WTC11 (cell line): ENCODE data around the gene SUMF1. TPM values are rescaled to one million over a fixed set of nuclear protein-coding genes. Genes with fewer than 3 reads are reported as not detected.

Experiments used
- ATAC-seq: fragments of 200-7000 bp; cut with Tn5 transposase; 2 replicates; pipeline ENCODE4 v1.10.0; 2021; ENCODE audit warnings: mild to moderate bottlenecking, moderate library complexity
- CTCF ChIA-PET: fragments of 300-600 bp; sonication (Branson Sonifier 250); formaldehyde crosslinking; loops from one replicate; lab custom pipeline; 2021; ENCODE audit warnings: antibody characterized with exemption; lab: Charles Lee
- POLR2A ChIA-PET: fragments of 350-600 bp; sonication (Branson Sonifier 250); formaldehyde crosslinking; loops from one replicate; lab custom pipeline; 2021; ENCODE audit warnings: antibody characterized with exemption; lab: Charles Lee
- DNase-seq: peaks from one replicate; pipeline ENCODE4 v3.0.0; 2021; ENCODE audit warnings: low spot score
- H3K27ac Mint-ChIP-seq: 2 replicates; pipeline ENCODE4 v1.8.0; 2021; ENCODE audit warnings: mixed read lengths
- H3K27me3 Mint-ChIP-seq: 2 replicates; pipeline ENCODE4 v1.8.0; 2021; ENCODE audit warnings: low read depth, mild to moderate bottlenecking, moderate library complexity, mixed read lengths
- H3K36me3 Mint-ChIP-seq: 2 replicates; pipeline ENCODE4 v1.8.0; 2021; ENCODE audit warnings: mixed read lengths
- H3K4me1 Mint-ChIP-seq: 2 replicates; pipeline ENCODE4 v1.8.0; 2022; ENCODE audit warnings: mixed read lengths
- H3K4me3 Mint-ChIP-seq: 2 replicates; pipeline ENCODE4 v1.8.0; 2021; ENCODE audit warnings: mild to moderate bottlenecking, moderate library complexity, mixed read lengths
- H3K9me3 Mint-ChIP-seq: 2 replicates; pipeline ENCODE4 v1.8.0; 2021; ENCODE audit warnings: mixed read lengths
- AR ChIP-seq: fragments of 250-450 bp; sonication (Bioruptor Pico); IDR thresholded peaks from 2 replicates; pipeline ENCODE4 v1.9.0; 2021; ENCODE audit warnings: mild to moderate bottlenecking
- ARID4B ChIP-seq: sonication (generic); formaldehyde crosslinking; IDR thresholded peaks from 2 replicates; pipeline ENCODE4 v1.8.0; 2023; ENCODE audit warnings: missing genetic modification reagents, mild to moderate bottlenecking, borderline replicate concordance
- ATF6 ChIP-seq: sonication (generic); formaldehyde crosslinking; IDR thresholded peaks from 2 replicates; pipeline ENCODE4 v1.8.1; 2023; ENCODE audit warnings: mild to moderate bottlenecking, missing genetic modification reagents
- CDX4 ChIP-seq: fragments of 250-450 bp; sonication (Bioruptor Pico); IDR thresholded peaks from 2 replicates; pipeline ENCODE4 v1.9.0; 2021; ENCODE audit warnings: moderate library complexity, mild to moderate bottlenecking, inconsistent platforms, borderline replicate concordance
- CREB1 ChIP-seq: sonication (generic); formaldehyde crosslinking; IDR thresholded peaks from 2 replicates; pipeline ENCODE4 v1.8.0; 2023; ENCODE audit warnings: mild to moderate bottlenecking, missing genetic modification reagents
- ERG ChIP-seq: fragments of 250-450 bp; sonication (Bioruptor Pico); IDR thresholded peaks from 2 replicates; pipeline ENCODE4 v1.8.0; 2021; ENCODE audit warnings: mild to moderate bottlenecking
- ETV6 ChIP-seq: sonication (generic); formaldehyde crosslinking; IDR thresholded peaks from 2 replicates; pipeline ENCODE4 v1.8.1; 2022; ENCODE audit warnings: mild to moderate bottlenecking, missing genetic modification reagents
- MAX ChIP-seq: sonication (generic); formaldehyde crosslinking; IDR thresholded peaks from 2 replicates; pipeline ENCODE4 v1.8.0; 2022; ENCODE audit warnings: mild to moderate bottlenecking, missing genetic modification reagents
- MXD4 ChIP-seq: fragments of 250-450 bp; sonication (Bioruptor Pico); IDR thresholded peaks from 2 replicates; pipeline ENCODE4 v1.8.0; 2021; ENCODE audit warnings: mild to moderate bottlenecking, moderate library complexity, borderline replicate concordance
- NFYB ChIP-seq: sonication (generic); formaldehyde crosslinking; conservative IDR thresholded peaks from 2 replicates; pipeline ENCODE4 v1.8.0; 2022; ENCODE audit warnings: low read depth, missing genetic modification reagents
- NR1H2 ChIP-seq: sonication (generic); formaldehyde crosslinking; IDR thresholded peaks from 2 replicates; pipeline ENCODE4 v1.9.0; 2021; ENCODE audit warnings: mild to moderate bottlenecking, moderate library complexity, missing genetic modification reagents
- RELA ChIP-seq: sonication (generic); formaldehyde crosslinking; IDR thresholded peaks from 2 replicates; pipeline ENCODE4 v1.8.1; 2022; ENCODE audit warnings: missing genetic modification reagents, mild to moderate bottlenecking, borderline replicate concordance
- SMAD4 ChIP-seq: sonication (generic); formaldehyde crosslinking; IDR thresholded peaks from 2 replicates; pipeline ENCODE4 v1.8.0; 2022; ENCODE audit warnings: mild to moderate bottlenecking, missing genetic modification reagents
- TEAD4 ChIP-seq: sonication (generic); formaldehyde crosslinking; IDR thresholded peaks from 2 replicates; pipeline ENCODE4 v1.8.0; 2022; ENCODE audit warnings: mild to moderate bottlenecking, missing genetic modification reagents
- ZNF423 ChIP-seq: fragments of 250-450 bp; sonication (Bioruptor Pico); IDR thresholded peaks from 2 replicates; pipeline ENCODE4 v2.1.2; 2022; ENCODE audit warnings: mild to moderate bottlenecking, moderate library complexity
- ZNF671 ChIP-seq: fragments of 250-450 bp; sonication (Bioruptor Pico); IDR thresholded peaks from 2 replicates; pipeline ENCODE4 v1.8.0; 2021; ENCODE audit warnings: mild to moderate bottlenecking
- total RNA-seq: library from RNA; stranded (reverse); gene quantifications from 3 replicates; pipeline ENCODE4 v1.2.3, GENCODE V29; 2021

SUMF1 gene
- total RNA-seq, 1 experiment from 2014 or later, result 10.4 TPM

GRCh38 chr3:4495294-4496086 lies 28.4 kb upstream of the SUMF1 start (continued):
- TF ChIP-seq ARID4B (CRISPR knock-in tag), result no peak
- no peak for TF ChIP-seq SMAD4 (CRISPR knock-in tag)

- CTCF ChIA-PET, result no interaction called here
Measured at GRCh38 chr3:4494895-4495264, 27.8 kb upstream of the SUMF1 start.

GRCh38 chr3:4493941-4494894 lies 27.1 kb upstream of the SUMF1 start:
- H3K27ac Mint-ChIP-seq, result no peak overlapping the region

More at GRCh38 chr3:4494895-4495264, 27.8 kb upstream of the SUMF1 start:
- TF ChIP-seq ETV6 (CRISPR knock-in tag) (no peak), AR (no peak), ZNF671 (CRISPR knock-in tag) (no peak), MXD4 (CRISPR knock-in tag) (no peak)
- Mint-ChIP-seq H3K4me3 (no peak overlapping the region), H3K27me3 (peaks cover 26% of the 10 kb centered on the region), H3K27ac (no peak overlapping the region), H3K4me1 (peaks cover 20% of the 10 kb centered on the region), H3K36me3 (no peaks in the 10 kb centered on the region), H3K9me3 (no peaks in the 10 kb centered on the region)
- no peak for ATAC-seq
- DNase-seq, result no peak
- POLR2A ChIA-PET, result no interaction called here

More at GRCh38 chr3:4493941-4494894, 27.1 kb upstream of the SUMF1 start:
- peaks cover 26% of the 10 kb centered on the region for H3K27me3 Mint-ChIP-seq
- no peaks in the 10 kb centered on the region for H3K36me3 Mint-ChIP-seq
- ATAC-seq (no peak), DNase-seq (peak; percentile 28)
- H3K9me3 Mint-ChIP-seq, result no peaks in the 10 kb centered on the region
- CTCF ChIA-PET, result interaction anchor here (0.5 to 2.6 kb wide), 6 partner anchors 14 to 143 kb away, joined by 3 to 25 read pairs (median 12); no protein-coding TSS in a partner anchor
- POLR2A ChIA-PET, result interaction anchor here (0.6 to 3.3 kb wide), 12 partner anchors 7 to 566 kb away, joined by 3 to 31 read pairs (median 5); partner anchors contain the start of gene SUMF1
- H3K4me3 Mint-ChIP-seq, result peak overlapping the region; percentile 84
- peaks cover 20% of the 10 kb centered on the region for H3K4me1 Mint-ChIP-seq
- no peak for TF ChIP-seq NR1H2
- TF ChIP-seq ATF6 (CRISPR knock-in tag), result no peak
- TF ChIP-seq TEAD4 (CRISPR knock-in tag), result no peak
- no peak for TF ChIP-seq CDX4 (CRISPR knock-in tag)
- TF ChIP-seq ERG (CRISPR knock-in tag), result no peak
- no peak for TF ChIP-seq ETV6 (CRISPR knock-in tag)
- TF ChIP-seq CREB1 (CRISPR knock-in tag), result no peak
- no peak for TF ChIP-seq MAX
- TF ChIP-seq ZNF423 (CRISPR knock-in tag), result no peak
- no peak for TF ChIP-seq NFYB
- TF ChIP-seq RELA, result no peak
